Measurements from ENCODE around the gene LRPPRC.

The LRPPRC gene

DNA sequence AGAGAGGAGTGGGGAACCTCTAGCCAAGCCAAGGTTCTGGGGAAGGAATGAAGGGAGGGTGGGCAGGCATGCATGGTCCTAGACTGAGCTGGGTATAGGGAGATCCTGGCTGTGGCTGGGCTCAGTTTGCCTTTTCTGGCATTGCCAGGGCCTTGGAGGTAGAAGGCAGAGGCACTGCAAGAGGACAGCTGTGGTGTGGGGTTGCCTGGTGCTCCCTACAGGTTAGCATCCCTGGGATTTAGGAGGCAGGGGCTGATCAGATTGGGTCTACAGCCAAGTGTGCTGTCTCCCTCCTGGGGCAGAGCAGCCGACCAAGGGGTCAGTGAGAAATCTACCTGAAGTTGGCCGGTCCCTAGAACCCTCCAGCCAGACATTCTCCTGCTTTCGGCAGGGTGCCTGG lies 141.1 kb downstream of the LRPPRC start:
- DNase-seq (ENCODE audit: low spot score) = no peak

DNA sequence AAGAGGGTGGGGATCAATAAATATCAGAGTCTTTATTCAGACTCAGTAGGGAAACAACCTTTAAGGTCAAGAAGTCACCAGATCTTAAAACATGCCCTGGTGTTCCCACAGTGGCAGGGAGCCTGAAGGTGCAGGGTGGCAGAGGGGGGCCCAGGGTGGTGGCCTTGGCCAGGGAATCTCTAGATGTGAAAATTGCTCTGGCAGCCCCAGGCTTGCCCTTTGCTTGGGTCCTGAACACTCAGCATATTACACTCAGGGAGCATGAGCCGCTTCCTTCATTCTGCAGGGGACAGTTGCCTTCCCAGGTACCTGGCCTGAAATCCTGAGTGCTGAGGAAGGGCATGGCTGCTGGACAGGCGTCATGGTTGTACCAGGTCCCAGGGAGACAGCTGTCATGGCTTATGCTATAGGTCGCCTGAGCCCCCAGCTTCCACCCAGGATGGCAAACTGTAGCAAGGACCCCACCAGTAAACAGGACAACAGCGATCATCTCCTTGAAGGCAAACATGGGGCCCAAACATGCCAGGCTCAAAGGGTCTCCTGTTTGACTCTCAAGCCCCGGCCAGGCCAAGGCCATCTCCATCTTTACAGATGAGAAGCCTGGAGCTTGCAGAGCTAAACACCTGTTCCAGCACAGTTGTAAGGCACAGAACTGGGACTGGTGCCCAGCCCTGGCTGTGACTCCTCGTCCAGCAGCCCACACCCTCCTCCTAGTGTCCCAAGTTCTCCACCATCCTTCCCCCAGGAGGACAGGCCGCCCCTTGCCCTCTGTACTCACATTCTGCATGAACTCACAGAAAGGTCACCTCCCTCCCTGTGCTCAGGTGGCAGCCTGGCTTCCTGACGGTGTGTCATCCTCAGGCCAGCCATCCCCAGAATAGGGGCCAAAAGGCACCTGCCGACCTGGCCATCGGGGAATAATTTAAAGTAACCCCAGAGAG lies 142.4 kb downstream of the LRPPRC start:
- DNase-seq (ENCODE audit: low spot score) = no peak

DNA sequence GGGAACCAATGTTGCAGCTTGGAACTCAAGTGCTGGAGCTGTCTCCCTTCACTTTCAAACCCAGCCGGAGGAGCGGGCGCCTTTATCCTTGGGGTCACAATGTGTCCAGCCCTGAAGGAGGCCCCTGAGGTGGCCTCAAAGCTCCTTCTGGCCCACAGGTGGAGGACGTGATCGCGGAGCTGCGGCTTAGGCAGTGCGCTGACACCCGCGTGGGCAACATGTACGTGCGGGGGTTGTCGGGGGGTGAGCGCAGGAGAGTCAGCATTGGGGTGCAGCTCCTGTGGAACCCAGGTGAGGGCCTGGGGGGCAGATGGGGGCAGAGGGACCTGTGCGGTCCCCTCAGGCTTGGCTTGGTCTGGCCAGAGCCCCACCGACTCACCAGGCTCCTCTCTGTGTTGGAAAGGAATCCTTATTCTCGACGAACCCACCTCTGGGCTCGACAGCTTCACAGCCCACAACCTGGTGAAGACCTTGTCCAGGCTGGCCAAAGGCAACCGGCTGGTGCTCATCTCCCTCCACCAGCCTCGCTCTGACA lies 143.5 kb downstream of the LRPPRC start:
- no peak for DNase-seq (ENCODE audit: low spot score)

DNA sequence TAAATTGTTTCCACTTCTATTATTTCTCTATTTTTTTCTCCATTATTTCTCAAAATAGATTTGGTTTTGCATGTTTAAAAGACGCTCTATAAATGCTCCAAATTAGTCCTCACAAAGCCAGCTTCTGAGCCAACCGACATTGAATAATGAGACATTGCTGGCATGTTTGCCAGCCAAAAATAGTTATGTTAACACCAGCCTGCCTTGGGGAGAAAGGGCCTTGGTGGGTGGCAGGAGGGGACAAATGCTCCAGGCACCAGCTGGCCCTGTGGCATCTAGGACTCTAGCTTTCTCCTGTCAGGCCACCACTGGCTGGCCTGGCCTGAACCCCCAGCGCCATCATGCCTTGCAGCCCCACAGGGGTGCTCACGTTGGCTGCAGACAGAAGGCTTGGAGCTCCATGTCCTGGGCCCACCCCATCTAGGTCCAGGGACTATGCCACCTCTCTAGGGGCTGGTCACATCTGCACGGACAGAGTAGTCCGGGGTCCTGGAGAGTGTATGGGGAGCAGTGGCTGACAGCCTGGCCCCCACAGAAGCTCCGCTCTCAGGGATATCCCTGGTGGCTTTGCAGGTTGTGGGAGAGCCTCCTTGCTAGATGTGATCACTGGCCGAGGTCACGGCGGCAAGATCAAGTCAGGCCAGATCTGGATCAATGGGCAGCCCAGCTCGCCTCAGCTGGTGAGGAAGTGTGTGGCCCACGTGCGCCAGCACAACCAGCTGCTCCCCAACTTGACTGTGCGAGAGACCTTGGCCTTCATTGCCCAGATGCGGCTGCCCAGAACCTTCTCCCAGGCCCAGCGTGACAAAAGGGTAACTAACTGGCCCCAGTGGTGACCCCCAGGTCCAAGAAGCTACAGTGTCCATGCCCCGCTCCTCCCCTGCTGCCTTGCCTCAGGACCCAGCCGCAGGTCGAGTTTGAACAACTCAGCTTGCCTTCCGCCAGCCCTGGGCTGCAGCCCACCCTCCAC lies 144.5 kb downstream of the LRPPRC start:
- DNase-seq (ENCODE audit: low spot score) = no peak

DNA sequence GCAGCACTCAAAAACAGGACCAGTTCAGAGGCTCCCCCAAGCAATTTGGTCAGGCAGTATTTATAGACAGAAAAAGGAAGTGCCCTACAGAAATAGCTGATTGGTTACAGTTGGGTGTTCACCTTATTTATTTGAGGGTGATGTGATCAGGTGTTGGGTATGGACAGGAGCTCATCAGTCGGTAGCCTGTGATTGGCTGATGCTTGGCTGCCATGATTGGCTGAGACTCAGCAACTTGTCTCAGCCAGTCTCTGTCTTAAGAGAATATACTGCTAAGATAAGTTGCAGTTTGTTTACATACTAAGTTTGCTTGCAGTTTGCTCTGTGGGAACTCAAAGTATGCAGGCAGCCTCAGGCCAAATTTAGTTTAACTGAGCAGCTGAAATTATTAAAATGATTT lies 147.6 kb downstream of the LRPPRC start:
- no peak for DNase-seq (ENCODE audit: low spot score)

DNA sequence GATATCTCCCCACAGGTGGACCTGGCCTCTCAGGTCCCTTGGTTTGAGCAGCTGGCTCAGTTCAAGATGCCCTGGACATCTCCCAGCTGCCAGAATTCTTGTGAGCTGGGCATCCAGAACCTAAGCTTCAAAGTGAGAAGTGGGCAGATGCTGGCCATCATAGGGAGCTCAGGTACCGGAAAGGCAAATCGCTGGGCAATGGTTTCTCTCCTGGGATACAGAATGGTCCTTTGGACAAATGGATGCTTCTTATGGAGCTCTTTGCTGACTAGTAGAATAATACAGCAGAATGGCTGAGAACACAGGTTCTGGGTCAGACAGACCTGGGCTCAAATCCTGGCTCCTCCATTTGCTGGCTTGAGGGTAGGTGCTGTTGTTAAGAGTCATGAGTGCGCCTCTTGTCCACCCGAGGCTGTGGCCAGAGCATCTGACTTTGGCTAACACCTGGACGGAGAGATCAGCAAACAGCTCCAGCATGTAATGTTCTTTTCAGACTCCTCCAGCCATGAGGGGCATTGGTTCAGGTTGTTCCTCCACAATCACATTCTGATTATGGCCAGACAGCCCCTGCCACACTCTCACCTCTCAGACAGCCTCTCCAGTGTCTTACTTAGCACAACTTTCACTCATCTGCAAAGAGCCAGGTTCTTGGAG lies 149.5 kb downstream of the LRPPRC start:
- no peak for DNase-seq (ENCODE audit: low spot score)

DNA sequence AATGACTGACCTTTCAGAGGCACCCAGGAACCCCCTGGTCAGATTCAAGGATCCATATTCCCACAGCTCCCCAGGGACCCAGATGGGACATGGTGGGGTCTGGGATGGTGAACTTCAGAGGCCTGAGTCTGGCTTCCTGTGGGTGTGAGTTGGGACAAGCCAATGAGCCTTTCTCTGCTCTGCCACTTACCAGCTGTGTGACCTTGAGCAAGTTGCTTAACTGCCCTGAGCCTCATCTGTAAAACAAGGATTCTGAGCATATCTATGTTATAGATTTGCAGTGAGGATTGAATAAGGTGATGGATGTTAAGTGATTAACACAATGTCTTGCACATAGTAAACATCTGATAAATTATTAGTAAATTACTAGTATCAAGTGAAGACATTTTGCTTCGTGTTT lies 150.6 kb downstream of the LRPPRC start:
- DNase-seq (ENCODE audit: low spot score) = no peak

DNA sequence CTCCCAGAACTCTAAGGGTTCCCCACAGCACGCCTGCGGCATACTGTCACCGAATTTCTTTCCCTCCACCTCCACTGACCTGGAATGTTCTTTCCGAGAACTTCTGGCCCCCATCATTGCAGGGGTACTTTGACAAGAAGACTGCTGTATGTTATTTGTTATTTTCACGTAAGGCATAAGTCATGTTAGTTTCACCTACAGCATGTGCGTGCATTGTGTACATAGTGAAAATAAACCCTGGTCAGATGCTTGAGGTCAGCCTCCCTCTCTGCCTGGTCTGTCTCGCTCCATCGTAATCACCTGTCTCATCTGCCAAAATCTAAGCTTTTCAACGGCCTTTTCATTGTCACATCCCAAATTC lies 152.9 kb downstream of the LRPPRC start:
- no peak for DNase-seq (ENCODE audit: low spot score)

DNA sequence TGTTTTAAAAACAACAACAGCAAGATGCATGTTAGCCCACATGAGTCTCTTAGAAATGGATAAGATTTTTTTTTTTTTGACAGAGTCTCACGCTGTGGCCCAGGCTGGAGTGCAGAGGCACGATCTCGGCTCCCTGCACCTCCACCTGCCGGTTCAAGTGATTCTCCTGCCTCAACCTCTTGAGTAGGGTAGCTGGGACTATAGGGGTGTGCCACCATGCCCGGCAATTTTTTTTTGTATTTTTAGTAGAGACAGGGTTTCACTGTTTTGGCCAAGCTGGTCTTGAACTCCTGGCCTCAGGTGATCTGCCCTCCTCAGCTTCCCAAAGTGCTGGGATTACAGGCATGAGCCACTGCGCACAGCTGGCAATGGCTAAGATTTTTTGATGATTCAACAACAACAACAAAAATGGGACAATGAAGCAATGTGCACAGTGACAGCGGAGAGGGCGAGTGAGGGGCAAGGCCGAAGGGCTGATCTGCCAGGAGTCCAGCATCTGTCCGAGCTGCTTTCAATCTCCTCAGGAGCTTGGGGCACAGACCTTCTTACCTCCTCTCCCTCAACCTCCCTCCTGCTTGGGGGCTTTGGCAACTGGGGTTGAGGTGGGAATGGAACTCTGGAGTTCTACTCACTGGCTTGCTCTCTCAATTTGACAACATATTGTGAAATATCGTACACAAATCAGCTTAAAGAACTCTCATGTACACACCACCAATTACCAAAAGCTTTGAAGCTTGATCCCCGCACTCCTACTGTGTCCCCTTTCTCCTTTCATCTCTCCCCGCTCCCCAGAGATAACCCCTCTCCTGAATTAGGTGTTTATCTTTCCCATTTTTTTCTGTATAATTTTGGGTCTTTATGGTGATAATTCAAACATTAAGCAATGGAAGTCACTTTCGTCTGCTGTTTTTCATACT lies 153.6 kb downstream of the LRPPRC start:
- no peak for DNase-seq (ENCODE audit: low spot score)

DNA sequence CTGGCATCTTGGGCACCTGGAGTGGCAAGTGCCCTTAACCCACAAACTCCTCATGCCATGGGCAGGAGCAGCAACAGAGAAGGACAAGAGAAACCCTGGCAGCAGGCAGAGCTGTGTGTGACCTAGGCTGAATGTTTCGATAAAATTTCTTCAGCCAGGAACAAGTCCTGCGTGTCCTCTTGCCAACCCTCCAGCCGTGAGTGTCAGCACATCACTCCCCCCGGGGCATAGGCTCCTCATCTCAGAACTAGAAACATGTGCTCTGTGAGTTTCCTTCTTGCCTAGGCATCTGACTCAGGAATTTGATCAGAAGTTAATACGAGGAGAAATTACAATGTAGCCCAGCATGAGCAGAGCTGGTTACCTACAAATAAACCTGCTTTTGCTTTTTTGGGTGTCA lies 154.8 kb downstream of the LRPPRC start:
- no peak for DNase-seq (ENCODE audit: low spot score)

DNA sequence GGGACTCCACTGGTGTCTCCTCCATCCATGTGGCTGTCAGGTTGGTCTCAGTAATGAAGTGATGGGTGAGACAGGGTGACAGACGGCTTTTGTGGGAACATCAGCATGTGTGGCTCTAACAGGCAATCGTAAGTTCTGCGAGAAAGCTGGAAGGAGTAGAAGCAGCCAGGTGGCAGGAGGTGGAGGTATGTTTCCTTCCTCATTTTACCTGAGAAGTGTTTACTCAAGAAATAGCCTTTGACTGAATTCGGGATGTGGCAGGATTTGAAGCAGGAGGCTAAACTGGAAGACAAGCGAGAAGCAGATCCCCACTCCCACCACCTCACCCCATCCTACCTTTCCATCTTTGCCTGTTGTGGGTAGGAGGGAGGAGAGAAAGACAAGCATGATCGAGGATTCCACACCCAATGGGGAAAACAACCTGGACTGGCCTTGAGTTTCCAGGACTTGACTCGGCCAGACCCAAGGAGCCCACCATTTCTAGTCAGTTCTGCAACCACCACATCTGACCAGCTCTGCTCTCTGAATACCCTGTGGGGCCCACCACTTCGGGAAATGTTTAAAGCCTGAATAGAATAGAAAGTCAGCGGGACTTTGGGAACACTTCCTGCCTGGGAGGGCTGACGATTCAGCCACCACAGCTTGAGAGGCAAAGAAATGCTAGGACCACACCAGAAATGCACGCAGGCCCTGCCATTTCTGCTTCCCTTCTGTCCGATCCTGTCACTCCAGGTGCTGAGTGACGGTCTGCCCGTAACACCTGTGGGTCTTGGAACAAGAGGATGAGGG lies 155.8 kb downstream of the LRPPRC start:
- DNase-seq (ENCODE audit: low spot score) = no peak

DNA sequence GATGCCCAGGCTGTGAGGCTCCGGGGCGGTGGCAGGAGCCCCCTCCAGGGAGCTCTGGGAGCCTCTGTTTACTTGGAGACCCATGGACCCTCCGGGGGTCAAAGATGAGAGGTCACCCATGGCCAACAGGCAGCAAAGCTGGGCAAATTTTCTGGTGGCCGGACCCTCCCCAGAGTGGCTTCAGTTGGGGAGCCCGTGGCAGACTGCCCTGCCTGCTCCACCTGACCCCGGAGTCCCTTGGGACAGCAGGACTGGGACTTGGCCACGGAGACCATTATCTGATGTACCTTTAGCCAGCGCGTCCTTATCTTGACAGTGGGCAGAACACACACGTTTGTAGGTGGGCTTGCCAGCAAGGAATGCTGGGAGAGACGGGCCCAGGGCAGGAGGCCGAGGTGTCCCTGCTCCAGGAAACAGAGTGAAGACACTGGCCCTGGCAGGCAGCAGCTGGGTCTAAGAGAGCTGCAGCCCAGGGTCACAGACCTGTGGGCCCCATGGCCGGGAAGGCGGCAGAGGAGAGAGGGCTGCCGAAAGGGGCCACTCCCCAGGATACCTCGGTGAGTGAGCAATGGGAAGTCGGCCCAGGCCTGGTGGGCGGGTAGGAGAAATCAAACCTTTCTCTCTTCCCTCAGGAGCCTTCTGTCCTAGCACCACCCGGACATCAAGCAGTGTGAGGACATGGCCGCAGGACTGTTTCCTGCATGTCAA lies 157.1 kb downstream of the LRPPRC start, which contains the start of the genes ABCG5 and ABCG8:
ABCG5 (minus strand) TSS at position 280 of the 708 bp plus-strand sequence; CDS start at position 120, 160 bp downstream.
ABCG8 (plus strand) TSS at position 412 of the 708 bp plus-strand sequence; CDS start at position 495, 83 bp downstream.
- no peak for DNase-seq (ENCODE audit: low spot score)

DNA sequence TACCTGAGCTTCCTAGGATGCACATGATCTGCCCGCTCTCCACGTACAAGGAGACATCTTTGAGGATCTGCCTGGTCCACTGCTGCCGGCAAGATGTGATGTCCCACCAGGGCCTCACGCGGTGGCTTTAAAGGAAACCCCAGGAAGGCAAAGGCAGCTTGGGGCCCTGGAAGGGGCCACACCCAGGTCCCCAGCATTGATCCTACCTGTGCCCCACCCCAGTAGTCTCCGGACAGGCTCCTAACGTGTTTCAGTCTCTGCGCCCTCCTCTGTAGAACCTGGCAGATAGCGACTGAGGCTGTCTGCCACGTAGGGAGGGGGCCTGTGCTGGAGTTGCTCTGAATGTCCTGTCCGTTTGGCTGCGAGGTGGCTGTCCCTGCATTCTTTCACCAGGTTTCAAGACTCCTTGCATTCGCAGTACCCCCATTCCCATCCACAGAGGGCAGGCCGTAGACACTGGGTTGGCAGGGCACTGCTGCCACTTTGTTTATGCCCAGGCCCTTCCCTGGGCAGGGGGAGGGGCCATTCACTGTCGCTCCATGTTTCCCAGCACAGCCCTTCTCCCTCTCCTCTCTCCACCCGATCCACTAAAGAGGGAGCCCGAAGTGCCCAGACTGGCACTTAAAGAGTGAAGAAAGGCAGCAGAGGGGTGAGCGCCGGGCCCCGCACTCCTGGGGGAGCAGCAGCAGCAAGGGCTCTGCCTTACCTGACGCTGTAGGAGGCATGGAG lies 157.8 kb downstream of the LRPPRC start:
- DNase-seq (ENCODE audit: low spot score) = no peak

DNA sequence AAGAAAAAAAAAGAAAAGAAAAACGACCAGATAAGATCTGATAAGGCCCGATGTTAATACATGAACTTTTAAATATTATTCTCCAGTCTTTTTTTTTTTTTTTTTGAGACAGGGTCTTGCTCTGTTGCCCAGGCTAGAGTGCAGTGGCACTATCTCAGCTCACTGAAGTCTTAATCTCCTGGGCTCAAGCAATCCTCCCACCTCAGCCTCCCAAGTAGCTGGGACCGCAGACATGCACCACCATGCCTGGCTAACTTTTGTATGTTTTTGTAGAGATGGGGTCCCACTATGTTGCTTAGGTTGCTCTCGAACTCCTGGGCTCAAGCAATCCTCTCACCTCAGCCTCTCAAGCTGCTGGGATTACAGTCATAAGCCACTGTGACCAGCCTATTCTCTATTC lies 158.8 kb downstream of the LRPPRC start:
- no peak for DNase-seq (ENCODE audit: low spot score)
